BLaER1 treated with 17β-estradiol and CSF1 and Interleukin-3, amounts not matched to agents 10 nM and 100 nM (cell line): ENCODE results near the gene RHBDL1.

Experiments used
- H3K27ac ChIP-seq, 11 experiments: shearing (Covaris generic); formaldehyde crosslinking; 2 replicates each; pipeline ENCODE4 v1.8.1; 2022
- H3K27me3 ChIP-seq, 11 experiments: shearing (Covaris generic); formaldehyde crosslinking; 2 replicates each; pipeline ENCODE4 v1.8.1; 2022
- H3K36me3 ChIP-seq, 11 experiments: shearing (Covaris generic); formaldehyde crosslinking; 2 replicates each; pipeline ENCODE4 v1.8.1; 2022
- H3K4me1 ChIP-seq, 10 experiments: shearing (Covaris generic); formaldehyde crosslinking; 2 replicates each; pipeline ENCODE4 v1.8.1; 2022
- H3K4me2 ChIP-seq, 11 experiments: shearing (Covaris generic); formaldehyde crosslinking; 2 replicates each; pipeline ENCODE4 v1.8.1; 2022
- H3K4me3 ChIP-seq, 10 experiments: shearing (Covaris generic); formaldehyde crosslinking; 2 replicates each; pipeline ENCODE4 v1.8.1; 2022
- H3K9ac ChIP-seq, 11 experiments: shearing (Covaris generic); formaldehyde crosslinking; 2 replicates each; pipeline ENCODE4 v1.8.1; 2022
- H3K9me3 ChIP-seq, 11 experiments: shearing (Covaris generic); formaldehyde crosslinking; replicated peaks in 1 of 11; 2 replicates each; pipeline ENCODE4 v1.8.1; 2022
- H4K20me1 ChIP-seq, 11 experiments: shearing (Covaris generic); formaldehyde crosslinking; 2 replicates each; pipeline ENCODE4 v1.8.1; 2022
- Cebpa-rat ChIP-seq, 11 experiments: shearing (Covaris generic); IDR thresholded peaks; 2 replicates each; pipeline ENCODE4 v1.8.1; 2022

The RHBDL1 gene

GRCh38 chr16:672371-672770 is 3.1 kb upstream of the RHBDL1 start:
- no peak overlapping the region for H3K4me3 ChIP-seq
- H3K4me1 ChIP-seq: peaks cover 14 to 35% (median 26%) of the 10 kb centered on the region in 10 experiments
- H3K4me2 ChIP-seq: no peak overlapping the region
- peaks cover 12 to 29% (median 17%) of the 10 kb centered on the region in 11 experiments for H3K27me3 ChIP-seq
- H3K9ac ChIP-seq: no peak overlapping the region
- no peak for TF ChIP-seq Cebpa-rat (IDR thresholded peaks at IDR 0.05)
- no peak overlapping the region for H3K27ac ChIP-seq
- H3K9me3 ChIP-seq: no peaks in the 10 kb centered on the region
- H4K20me1 ChIP-seq: peaks cover 34 to 90% (median 82%) of the 10 kb centered on the region in 11 experiments; a peak in 21 of 22 replicates
- H3K36me3 ChIP-seq: peaks cover 49 to 59% (median 52%) of the 10 kb centered on the region in 11 experiments

DNA sequence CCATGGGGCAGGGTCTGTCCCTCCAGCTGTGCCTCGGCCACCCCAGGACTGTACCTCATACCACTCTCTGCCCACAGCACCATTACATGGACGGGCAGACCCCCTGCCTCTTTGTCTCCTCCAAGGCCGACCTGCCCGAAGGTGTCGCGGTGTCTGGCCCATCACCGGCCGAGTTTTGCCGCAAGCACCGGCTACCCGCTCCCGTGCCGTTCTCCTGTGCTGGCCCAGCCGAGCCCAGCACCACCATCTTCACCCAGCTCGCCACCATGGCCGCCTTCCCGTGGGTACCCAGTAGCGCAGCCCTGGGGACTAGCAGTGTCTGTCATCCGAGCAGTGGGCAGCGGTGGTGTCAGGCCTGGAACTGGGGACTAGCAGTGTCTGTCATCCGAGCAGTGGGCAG is 2.6 kb upstream of the RHBDL1 start:
- peaks cover 49 to 59% (median 52%) of the 10 kb centered on the region in 11 experiments for H3K36me3 ChIP-seq
- TF ChIP-seq Cebpa-rat (IDR thresholded peaks at IDR 0.05): no peak
- peaks cover 12 to 29% (median 17%) of the 10 kb centered on the region in 11 experiments for H3K27me3 ChIP-seq

GRCh38 chr16:673399-673991 is 2.0 kb upstream of the RHBDL1 start:
- no peak overlapping the region for H3K4me3 ChIP-seq
- peaks cover 12 to 29% (median 17%) of the 10 kb centered on the region in 11 experiments for H3K27me3 ChIP-seq

More for the DNA sequence above, 2.6 kb upstream of the RHBDL1 start:
- no peak overlapping the region for H3K4me3 ChIP-seq
- no peak overlapping the region for H3K9ac ChIP-seq
- no peak overlapping the region for H3K27ac ChIP-seq
- H3K4me2 ChIP-seq: no peak overlapping the region
- peaks cover 34 to 95% (median 82%) of the 10 kb centered on the region in 11 experiments; a peak in 21 of 22 replicates for H4K20me1 ChIP-seq
- no peaks in the 10 kb centered on the region for H3K9me3 ChIP-seq
- peaks cover 11 to 32% (median 22%) of the 10 kb centered on the region in 10 experiments for H3K4me1 ChIP-seq

GRCh38 chr16:674214-674881 is 1.1 kb upstream of the RHBDL1 start:
- H3K27ac ChIP-seq: no peak overlapping the region
- H3K9me3 ChIP-seq: no peaks in the 10 kb centered on the region
- H3K9ac ChIP-seq: peak overlapping the region in 2 of 11 experiments; percentile 8 to 17; a peak in 2 of 22 replicates
- H3K4me1 ChIP-seq: peaks cover 5 to 34% (median 23%) of the 10 kb centered on the region in 10 experiments; a peak in 19 of 20 replicates
- no peak overlapping the region for H3K4me3 ChIP-seq
- peak overlapping the region in 7 of 11 experiments; percentile 21 to 48 (median 38); a peak in 9 of 22 replicates for H3K4me2 ChIP-seq
- peaks cover 48 to 55% (median 51%) of the 10 kb centered on the region in 11 experiments for H3K36me3 ChIP-seq
- peaks cover 12 to 29% (median 17%) of the 10 kb centered on the region in 11 experiments for H3K27me3 ChIP-seq
- no peak for TF ChIP-seq Cebpa-rat (IDR thresholded peaks at IDR 0.05)
- H4K20me1 ChIP-seq: peaks cover 34 to 97% (median 81%) of the 10 kb centered on the region in 11 experiments; a peak in 21 of 22 replicates

More at GRCh38 chr16:673399-673991, 2.0 kb upstream of the RHBDL1 start:
- no peak overlapping the region for H3K4me2 ChIP-seq
- H3K36me3 ChIP-seq: peaks cover 49 to 59% (median 52%) of the 10 kb centered on the region in 11 experiments
- no peak overlapping the region for H3K27ac ChIP-seq
- no peak for TF ChIP-seq Cebpa-rat (IDR thresholded peaks at IDR 0.05)
- H3K9ac ChIP-seq: no peak overlapping the region
- H3K4me1 ChIP-seq: peaks cover 11 to 32% (median 23%) of the 10 kb centered on the region in 10 experiments
- H4K20me1 ChIP-seq: peaks cover 34 to 99% (median 84%) of the 10 kb centered on the region in 11 experiments; a peak in 21 of 22 replicates
- H3K9me3 ChIP-seq: no peaks in the 10 kb centered on the region

DNA sequence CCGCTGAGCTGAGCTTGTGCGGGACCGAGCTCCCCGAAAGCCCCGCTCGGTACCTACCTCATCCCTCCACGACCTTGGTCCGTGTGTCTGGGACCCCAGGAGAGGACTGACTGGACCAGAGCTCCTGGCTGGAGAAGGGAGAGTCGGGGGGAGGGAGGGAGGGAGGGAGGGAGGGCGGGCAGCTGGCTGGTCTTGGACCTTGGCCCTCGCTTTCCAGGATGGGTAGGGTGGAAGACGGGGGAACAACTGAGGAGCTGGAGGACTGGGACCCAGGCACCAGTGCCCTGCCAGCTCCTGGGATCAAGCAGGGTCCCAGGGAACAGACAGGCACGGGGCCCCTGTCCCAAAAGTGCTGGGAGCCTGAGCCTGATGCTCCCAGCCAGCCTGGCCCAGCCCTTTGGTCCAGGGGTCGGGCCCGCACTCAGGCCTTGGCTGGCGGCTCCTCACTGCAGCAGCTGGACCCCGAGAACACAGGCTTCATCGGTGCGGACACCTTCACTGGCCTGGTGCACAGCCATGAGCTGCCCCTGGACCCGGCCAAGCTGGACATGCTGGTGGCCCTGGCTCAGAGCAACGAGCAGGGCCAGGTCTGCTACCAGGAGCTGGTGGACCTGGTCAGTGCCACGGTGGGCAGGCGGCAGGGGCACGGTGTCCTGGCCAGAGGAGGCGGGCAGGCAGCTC is 553 bp downstream of the RHBDL1 start:
- no peak overlapping the region for H3K4me2 ChIP-seq
- TF ChIP-seq Cebpa-rat (IDR thresholded peaks at IDR 0.05): no peak

GRCh38 chr16:676565-676902 is 1.1 kb downstream of the RHBDL1 start:
- Histone ChIP-seq H3K36me3 (peaks cover 29 to 37% (median 33%) of the 10 kb centered on the region in 11 experiments), H3K4me3 (no peak overlapping the region), H3K27ac (no peak overlapping the region), H3K4me2 (no peak overlapping the region), H3K27me3 (peaks cover 12 to 29% (median 17%) of the 10 kb centered on the region in 11 experiments), H4K20me1 (peaks cover 43 to 89% (median 71%) of the 10 kb centered on the region in 11 experiments; a peak in 21 of 22 replicates), H3K9ac (no peak overlapping the region), H3K4me1 (peaks cover 9 to 32% (median 25%) of the 10 kb centered on the region in 10 experiments), H3K9me3 (no peaks in the 10 kb centered on the region)
- no peak for TF ChIP-seq Cebpa-rat (IDR thresholded peaks at IDR 0.05)

More for the DNA sequence above, 553 bp downstream of the RHBDL1 start:
- peaks cover 12 to 29% (median 17%) of the 10 kb centered on the region in 11 experiments for H3K27me3 ChIP-seq
- H3K9ac ChIP-seq: no peak overlapping the region
- peaks cover 32 to 38% (median 35%) of the 10 kb centered on the region in 11 experiments for H3K36me3 ChIP-seq
- no peak overlapping the region for H3K27ac ChIP-seq
- no peak overlapping the region for H3K4me3 ChIP-seq
- peaks cover 38 to 89% (median 70%) of the 10 kb centered on the region in 11 experiments; a peak in 21 of 22 replicates for H4K20me1 ChIP-seq
- H3K4me1 ChIP-seq: peaks cover 4 to 26% (median 20%) of the 10 kb centered on the region in 10 experiments
- no peaks in the 10 kb centered on the region for H3K9me3 ChIP-seq

GRCh38 chr16:676913-677312 is 1.4 kb downstream of the RHBDL1 start:
- no peak overlapping the region for H3K4me3 ChIP-seq
- H3K9ac ChIP-seq: no peak overlapping the region
- peaks cover 31 to 38% (median 34%) of the 10 kb centered on the region in 11 experiments for H3K36me3 ChIP-seq
- peaks cover 12 to 29% (median 17%) of the 10 kb centered on the region in 11 experiments for H3K27me3 ChIP-seq
- no peak for TF ChIP-seq Cebpa-rat (IDR thresholded peaks at IDR 0.05)
- H3K4me1 ChIP-seq: peaks cover 13 to 35% (median 29%) of the 10 kb centered on the region in 10 experiments
- no peak overlapping the region for H3K27ac ChIP-seq
- H3K4me2 ChIP-seq: no peak overlapping the region
- H3K9me3 ChIP-seq: no peaks in the 10 kb centered on the region
- H4K20me1 ChIP-seq: peaks cover 47 to 90% (median 73%) of the 10 kb centered on the region in 11 experiments; a peak in 21 of 22 replicates

DNA sequence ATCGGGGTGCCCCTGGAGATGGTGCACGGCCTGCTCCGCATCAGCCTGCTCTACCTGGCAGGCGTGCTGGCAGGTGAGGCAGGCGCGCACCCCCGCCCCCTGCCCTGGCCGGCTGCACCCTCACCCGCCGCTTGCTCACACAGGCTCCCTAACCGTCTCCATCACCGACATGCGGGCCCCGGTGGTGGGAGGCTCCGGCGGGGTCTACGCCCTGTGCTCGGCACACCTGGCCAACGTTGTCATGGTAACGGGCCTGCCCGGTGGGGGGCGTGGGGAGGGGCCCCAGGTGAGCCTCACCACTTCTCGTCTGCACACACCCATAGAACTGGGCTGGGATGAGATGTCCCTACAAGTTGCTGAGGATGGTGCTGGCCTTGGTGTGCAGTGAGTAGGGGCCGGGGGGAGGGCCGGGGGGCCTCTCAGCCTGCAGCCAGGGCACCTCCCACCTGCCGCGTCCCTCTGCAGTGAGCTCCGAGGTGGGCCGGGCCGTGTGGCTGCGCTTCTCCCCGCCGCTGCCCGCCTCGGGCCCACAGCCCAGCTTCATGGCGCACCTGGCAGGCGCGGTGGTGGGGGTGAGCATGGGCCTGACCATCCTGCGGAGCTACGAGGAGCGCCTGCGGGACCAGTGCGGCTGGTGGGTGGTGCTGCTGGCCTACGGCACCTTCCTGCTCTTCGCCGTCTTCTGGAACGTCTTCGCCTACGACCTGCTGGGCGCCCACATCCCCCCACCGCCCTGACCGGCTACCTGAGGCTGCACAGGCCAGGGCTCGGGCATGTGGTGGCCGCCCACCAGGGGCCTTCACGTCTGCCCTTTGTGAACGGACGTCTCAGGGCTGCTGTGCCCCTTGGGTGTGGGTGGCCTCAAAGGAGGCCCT is 2.1 kb downstream of the RHBDL1 start:
- TF ChIP-seq Cebpa-rat (IDR thresholded peaks at IDR 0.05): no peak
- peaks cover 19 to 42% (median 35%) of the 10 kb centered on the region in 10 experiments for H3K4me1 ChIP-seq
- H3K9me3 ChIP-seq: no peaks in the 10 kb centered on the region
- H3K9ac ChIP-seq: no peak overlapping the region
- H3K4me2 ChIP-seq: no peak overlapping the region
- peaks cover 31 to 38% (median 34%) of the 10 kb centered on the region in 11 experiments for H3K36me3 ChIP-seq
- no peak overlapping the region for H3K27ac ChIP-seq
- peaks cover 47 to 90% (median 73%) of the 10 kb centered on the region in 11 experiments; a peak in 21 of 22 replicates for H4K20me1 ChIP-seq
- H3K27me3 ChIP-seq: peaks cover 12 to 29% (median 17%) of the 10 kb centered on the region in 11 experiments
- no peak overlapping the region for H3K4me3 ChIP-seq
